HEK293 (cell line): ENCODE measurements around the gene EME1.
A peak's percentile ranks its signal among the peaks of the same experiment; 100 is the strongest.

Source experiments
- CTCF ChIA-PET: fragments of 350-600 bp; formaldehyde crosslinking; extraction: SDS; loops from one replicate; lab custom pipeline; 2021; ENCODE audit warnings: antibody characterized with exemption; lab: Yijun Ruan, JAX
- POLR2A ChIA-PET: fragments of 300-600 bp; formaldehyde crosslinking; extraction: SDS; loops from one replicate; lab custom pipeline; 2020; ENCODE audit warnings: antibody characterized with exemption, inconsistent platforms; lab: Yijun Ruan, JAX
- H3K27ac ChIP-seq: fragments of 200-500 bp; sonication (Bioruptor generic); 2 replicates; pipeline ENCODE4 v1.5.1; 2014; ENCODE audit warnings: low read depth, low read length, control low read depth, inconsistent platforms; ENCODE audit errors: extremely low read depth
- H3K36me3 ChIP-seq, 2 experiments: fragments of 200-500 bp in 1 of 2; sonication (Bioruptor generic) in 1 of 2; 1 replicate in 1 of 2; 2 replicates in 1 of 2; pipeline ENCODE4 v1.5.1; 2014 to 2017; ENCODE audit warnings: inconsistent platforms in 2 of 2, low read length in 2 of 2; ENCODE audit not compliant: control insufficient read depth in 2 of 2, insufficient read depth in 1 of 2
- H3K4me1 ChIP-seq: fragments of 200-500 bp; sonication (Bioruptor generic); 2 replicates; pipeline ENCODE4 v1.5.1; 2014; ENCODE audit warnings: mild to moderate bottlenecking, low read length, inconsistent platforms; ENCODE audit not compliant: control insufficient read depth, insufficient read depth
- H3K4me3 ChIP-seq: 2 replicates; pipeline ENCODE4 v1.5.1; 2011; ENCODE audit warnings: low read depth, mild to moderate bottlenecking, control low read depth, low read length, moderate library complexity
- H3K9me3 ChIP-seq: fragments of 200-500 bp; sonication (Bioruptor generic); 2 replicates; pipeline ENCODE4 v1.5.1; 2014; ENCODE audit warnings: low read depth, low read length, inconsistent platforms; ENCODE audit not compliant: control insufficient read depth, insufficient read depth
- BCL11B ChIP-seq: fragments of 450-650 bp; formaldehyde crosslinking; IDR thresholded peaks from 2 replicates; pipeline ENCODE4 v1.5.1; 2016; ENCODE audit warnings: low read depth, missing biosample characterization, missing genetic modification characterization
- GLIS1 ChIP-seq: fragments of 450-650 bp; formaldehyde crosslinking; IDR thresholded peaks from 2 replicates; pipeline ENCODE4 v1.5.1; 2016; ENCODE audit warnings: missing biosample characterization, missing genetic modification characterization
- GLIS2 ChIP-seq: fragments of 450-650 bp; formaldehyde crosslinking; IDR thresholded peaks from 2 replicates; pipeline ENCODE4 v1.5.1; 2016; ENCODE audit warnings: missing biosample characterization, missing genetic modification characterization
- HOXC10 ChIP-seq: sonication (generic); formaldehyde crosslinking; IDR thresholded peaks from 2 replicates; pipeline ENCODE4 v1.8.1; 2023; ENCODE audit warnings: mild to moderate bottlenecking, missing genetic modification reagents
- KLF7 ChIP-seq: fragments of 450-650 bp; formaldehyde crosslinking; IDR thresholded peaks from 2 replicates; pipeline ENCODE4 v1.5.1; 2016; ENCODE audit warnings: missing biosample characterization, missing genetic modification characterization, borderline replicate concordance
- KLF8 ChIP-seq: fragments of 450-650 bp; formaldehyde crosslinking; IDR thresholded peaks from 2 replicates; pipeline ENCODE4 v1.5.1; 2016; ENCODE audit warnings: missing biosample characterization, missing genetic modification characterization
- MYNN ChIP-seq: fragments of 450-650 bp; formaldehyde crosslinking; IDR thresholded peaks from 2 replicates; pipeline ENCODE4 v1.5.1; 2016; ENCODE audit warnings: missing biosample characterization, missing genetic modification characterization, borderline replicate concordance
- PRDM6 ChIP-seq: fragments of 450-650 bp; formaldehyde crosslinking; IDR thresholded peaks from 2 replicates; pipeline ENCODE4 v1.5.1; 2017; ENCODE audit warnings: missing biosample characterization, missing genetic modification characterization
- SETDB1 ChIP-seq: IDR thresholded peaks from one replicate; pipeline ENCODE4 v1.6.1; 2017; ENCODE audit warnings: mild to moderate bottlenecking, low read length, moderate library complexity, mixed read lengths; ENCODE audit not compliant: insufficient read length
- ZBTB21 ChIP-seq: fragments of 450-650 bp; formaldehyde crosslinking; IDR thresholded peaks from 2 replicates; pipeline ENCODE4 v1.5.1; 2017; ENCODE audit warnings: missing biosample characterization, missing genetic modification characterization
- ZNF221 ChIP-seq: fragments of 450-650 bp; formaldehyde crosslinking; IDR thresholded peaks from 2 replicates; pipeline ENCODE4 v1.5.1; 2017; ENCODE audit warnings: missing biosample characterization, missing genetic modification characterization, borderline replicate concordance
- ZNF24 ChIP-seq: fragments of 450-650 bp; formaldehyde crosslinking; IDR thresholded peaks from 2 replicates; pipeline ENCODE4 v1.5.1; 2016; ENCODE audit warnings: missing biosample characterization, missing genetic modification characterization
- ZNF362 ChIP-seq: fragments of 450-650 bp; formaldehyde crosslinking; IDR thresholded peaks from 2 replicates; pipeline ENCODE4 v1.5.1; 2016; ENCODE audit warnings: missing biosample characterization, missing genetic modification characterization
- ZNF391 ChIP-seq: fragments of 450-650 bp; formaldehyde crosslinking; IDR thresholded peaks from 2 replicates; pipeline ENCODE4 v1.5.1; 2016; ENCODE audit warnings: low read depth, missing biosample characterization, missing genetic modification characterization, borderline replicate concordance
- ZNF473 ChIP-seq: fragments of 450-650 bp; formaldehyde crosslinking; IDR thresholded peaks from 2 replicates; pipeline ENCODE4 v1.5.1; 2017; ENCODE audit warnings: missing biosample characterization, missing genetic modification characterization
- ZNF521 ChIP-seq: fragments of 450-650 bp; formaldehyde crosslinking; IDR thresholded peaks from 2 replicates; pipeline ENCODE4 v1.5.1; 2017; ENCODE audit warnings: missing biosample characterization, mild to moderate bottlenecking, missing genetic modification characterization
- ZNF530 ChIP-seq: fragments of 450-650 bp; formaldehyde crosslinking; IDR thresholded peaks from 2 replicates; pipeline ENCODE4 v1.5.1; 2016; ENCODE audit warnings: low read depth, missing biosample characterization, missing genetic modification characterization
- ZNF610 ChIP-seq: fragments of 450-650 bp; formaldehyde crosslinking; IDR thresholded peaks from 2 replicates; pipeline ENCODE4 v1.5.1; 2016; ENCODE audit warnings: missing biosample characterization, missing genetic modification characterization, borderline replicate concordance
- ZNF626 ChIP-seq: fragments of 450-650 bp; sonication (Bioruptor Pico); formaldehyde crosslinking; IDR thresholded peaks from 2 replicates; pipeline ENCODE4 v1.5.1; 2018; ENCODE audit warnings: missing biosample characterization, missing genetic modification characterization, inconsistent platforms
- ZNF654 ChIP-seq: fragments of 450-650 bp; formaldehyde crosslinking; IDR thresholded peaks from 2 replicates; pipeline ENCODE4 v1.5.1; 2016; ENCODE audit warnings: low read depth, missing biosample characterization, missing genetic modification characterization
- ZNF660 ChIP-seq: fragments of 450-650 bp; IDR thresholded peaks from 2 replicates; pipeline ENCODE4 v1.5.1; 2018; ENCODE audit warnings: missing biosample characterization, mild to moderate bottlenecking, missing genetic modification characterization
- ZNF768 ChIP-seq: fragments of 450-650 bp; formaldehyde crosslinking; IDR thresholded peaks from 2 replicates; pipeline ENCODE4 v1.5.1; 2018; ENCODE audit warnings: missing biosample characterization, mild to moderate bottlenecking, missing genetic modification characterization
- TF ChIP-seq, protein P1 (sequence below): fragments of 450-650 bp; formaldehyde crosslinking; IDR thresholded peaks from 2 replicates; pipeline ENCODE4 v1.5.1; 2017; ENCODE audit warnings: missing biosample characterization, mild to moderate bottlenecking, missing genetic modification characterization, moderate library complexity
- TF ChIP-seq, protein P2 (sequence below): fragments of 450-650 bp; formaldehyde crosslinking; IDR thresholded peaks from 2 replicates; pipeline ENCODE4 v1.5.1; 2016; ENCODE audit warnings: missing biosample characterization, missing genetic modification characterization

The EME1 gene

DNA sequence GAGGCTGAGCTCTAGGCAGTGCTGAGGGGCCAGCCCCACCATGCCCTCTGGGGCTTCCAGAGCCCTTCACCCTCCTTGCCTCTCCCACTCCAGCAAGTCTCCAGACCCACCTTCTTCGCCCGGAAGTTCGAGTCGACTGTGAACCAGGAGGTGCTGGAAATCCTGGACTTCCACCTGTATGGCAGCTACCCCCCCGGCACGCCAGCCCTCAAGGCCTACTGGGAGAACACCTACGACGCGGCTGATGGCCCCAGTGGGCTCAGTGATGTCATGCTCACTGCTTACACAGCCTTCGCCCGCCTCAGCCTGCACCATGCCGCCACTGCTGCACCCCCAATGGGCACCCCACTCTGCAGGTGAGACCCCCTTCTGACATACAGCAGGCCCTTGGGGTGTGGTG is 16.6 kb upstream of the EME1 start:
- H3K36me3 ChIP-seq: peaks cover 9 to 96% of the 10 kb centered on the region in 2 experiments; a peak in 2 of 3 replicates
- no peaks in the 10 kb centered on the region for H3K9me3 ChIP-seq
- CTCF ChIA-PET: interaction anchor here (0.7 kb wide), 1 partner anchor 101 kb away, joined by 3 read pairs; no protein-coding TSS in a partner anchor
- no peak overlapping the region for H3K27ac ChIP-seq
- TF ChIP-seq ZNF654 (no peak), KLF7 (no peak), ZNF473 (tag by site-specific recombination) (no peak), GLIS2 (tag by site-specific recombination) (peak; percentile 42; the same call in 1 of the 2 replicates), ZNF530 (tag by site-specific recombination) (no peak)
- TF ChIP-seq, all 188 proteins: peak for 1
- no peaks in the 10 kb centered on the region for H3K4me1 ChIP-seq
- H3K4me3 ChIP-seq: no peak overlapping the region
- POLR2A ChIA-PET: interaction anchor here (0.6 to 1.5 kb wide), 2 partner anchors 11 to 679 kb away, joined by 4 to 6 read pairs; partner anchors contain the start of gene XYLT2

DNA sequence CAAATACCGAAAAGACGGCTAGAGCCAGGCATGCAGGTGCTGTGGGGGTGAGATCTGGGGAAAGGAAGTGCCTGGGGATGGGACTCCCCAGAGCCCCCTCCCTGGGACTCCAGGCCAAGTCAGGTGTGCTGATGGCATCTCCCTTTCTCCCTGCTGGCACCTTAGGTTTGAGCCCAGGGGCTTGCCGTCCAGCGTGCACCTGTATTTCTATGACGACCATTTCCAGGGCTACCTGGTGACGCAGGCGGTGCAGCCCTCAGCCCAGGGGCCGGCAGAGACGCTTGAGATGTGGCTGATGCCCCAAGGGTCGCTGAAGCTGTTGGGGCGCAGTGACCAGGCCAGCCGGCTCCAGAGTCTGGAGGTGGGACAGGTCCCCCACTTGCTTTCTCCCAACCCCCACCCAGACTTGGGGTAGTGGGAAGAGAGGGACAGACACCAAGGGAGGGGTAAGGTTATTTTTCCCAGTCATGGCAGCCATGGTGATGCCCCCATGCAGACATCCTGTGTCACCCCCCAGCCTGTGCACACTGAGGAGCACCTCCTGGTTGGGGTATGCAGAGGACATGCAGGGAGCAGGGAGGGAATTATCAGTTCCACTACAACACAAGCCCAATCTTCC is 16.0 kb upstream of the EME1 start:
- ChIA-PET CTCF (interaction anchor here (0.8 kb wide), 1 partner anchor 10 kb away, joined by 3 read pairs; no protein-coding TSS in a partner anchor), POLR2A (no interaction called here)
- Histone ChIP-seq H3K4me1 (no peaks in the 10 kb centered on the region), H3K36me3 (peaks cover 9 to 96% of the 10 kb centered on the region in 2 experiments; a peak in 2 of 3 replicates), H3K9me3 (no peaks in the 10 kb centered on the region), H3K27ac (no peak overlapping the region), H3K4me3 (no peak overlapping the region)
- TF ChIP-seq BCL11B (tag by site-specific recombination): no peak
- no peak for TF ChIP-seq KLF8 (tag by site-specific recombination)
- TF ChIP-seq ZBTB21: no peak
- 0 out of 2 replicates have a peak, but pooled peaks have one; percentile 2 for TF ChIP-seq GLIS2 (tag by site-specific recombination)
- no peak for TF ChIP-seq SETDB1

DNA sequence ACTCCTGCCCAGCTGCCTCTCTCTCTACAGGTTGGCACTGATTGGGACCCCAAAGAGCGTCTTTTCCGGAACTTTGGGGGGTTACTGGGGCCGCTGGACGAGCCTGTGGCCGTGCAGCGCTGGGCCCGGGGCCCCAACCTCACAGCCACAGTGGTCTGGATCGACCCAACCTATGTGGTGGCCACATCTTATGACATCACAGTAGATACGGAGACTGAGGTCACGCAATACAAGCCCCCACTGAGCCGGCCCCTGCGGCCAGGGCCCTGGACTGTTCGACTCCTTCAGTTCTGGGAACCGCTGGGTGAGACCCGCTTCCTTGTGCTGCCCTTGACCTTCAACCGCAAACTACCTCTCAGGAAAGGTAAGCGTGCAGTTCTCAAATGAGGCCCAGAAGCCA is 14.9 kb upstream of the EME1 start:
- TF ChIP-seq, protein P1, sequence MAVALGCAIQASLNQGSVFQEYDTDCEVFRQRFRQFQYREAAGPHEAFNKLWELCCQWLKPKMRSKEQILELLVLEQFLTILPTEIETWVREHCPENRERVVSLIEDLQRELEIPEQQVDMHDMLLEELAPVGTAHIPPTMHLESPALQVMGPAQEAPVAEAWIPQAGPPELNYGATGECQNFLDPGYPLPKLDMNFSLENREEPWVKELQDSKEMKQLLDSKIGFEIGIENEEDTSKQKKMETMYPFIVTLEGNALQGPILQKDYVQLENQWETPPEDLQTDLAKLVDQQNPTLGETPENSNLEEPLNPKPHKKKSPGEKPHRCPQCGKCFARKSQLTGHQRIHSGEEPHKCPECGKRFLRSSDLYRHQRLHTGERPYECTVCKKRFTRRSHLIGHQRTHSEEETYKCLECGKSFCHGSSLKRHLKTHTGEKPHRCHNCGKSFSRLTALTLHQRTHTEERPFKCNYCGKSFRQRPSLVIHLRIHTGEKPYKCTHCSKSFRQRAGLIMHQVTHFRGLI: no peak
- TF ChIP-seq GLIS1 (tag by site-specific recombination) (no peak), ZNF660 (tag by site-specific recombination) (no peak), ZNF626 (tag by site-specific recombination) (no peak), ZNF610 (no peak), ZNF221 (no peak), HOXC10 (CRISPR knock-in tag) (no peak), ZNF521 (tag by site-specific recombination) (no peak), ZNF24 (tag by site-specific recombination) (no peak), ZNF362 (tag by site-specific recombination) (no peak), KLF7 (no peak), ZNF768 (no peak), ZNF391 (tag by site-specific recombination) (no peak), MYNN (tag by site-specific recombination) (no peak), PRDM6 (no peak)
- TF ChIP-seq, protein P2, sequence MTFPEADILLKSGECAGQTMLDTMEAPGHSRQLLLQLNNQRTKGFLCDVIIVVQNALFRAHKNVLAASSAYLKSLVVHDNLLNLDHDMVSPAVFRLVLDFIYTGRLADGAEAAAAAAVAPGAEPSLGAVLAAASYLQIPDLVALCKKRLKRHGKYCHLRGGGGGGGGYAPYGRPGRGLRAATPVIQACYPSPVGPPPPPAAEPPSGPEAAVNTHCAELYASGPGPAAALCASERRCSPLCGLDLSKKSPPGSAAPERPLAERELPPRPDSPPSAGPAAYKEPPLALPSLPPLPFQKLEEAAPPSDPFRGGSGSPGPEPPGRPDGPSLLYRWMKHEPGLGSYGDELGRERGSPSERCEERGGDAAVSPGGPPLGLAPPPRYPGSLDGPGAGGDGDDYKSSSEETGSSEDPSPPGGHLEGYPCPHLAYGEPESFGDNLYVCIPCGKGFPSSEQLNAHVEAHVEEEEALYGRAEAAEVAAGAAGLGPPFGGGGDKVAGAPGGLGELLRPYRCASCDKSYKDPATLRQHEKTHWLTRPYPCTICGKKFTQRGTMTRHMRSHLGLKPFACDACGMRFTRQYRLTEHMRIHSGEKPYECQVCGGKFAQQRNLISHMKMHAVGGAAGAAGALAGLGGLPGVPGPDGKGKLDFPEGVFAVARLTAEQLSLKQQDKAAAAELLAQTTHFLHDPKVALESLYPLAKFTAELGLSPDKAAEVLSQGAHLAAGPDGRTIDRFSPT (tag by site-specific recombination): no peak
- H3K27ac ChIP-seq: no peak overlapping the region
- no peaks in the 10 kb centered on the region for H3K4me1 ChIP-seq
- H3K4me3 ChIP-seq: no peak overlapping the region
- no peaks in the 10 kb centered on the region for H3K9me3 ChIP-seq
- ChIA-PET POLR2A (interaction anchor here (1.1 kb wide), 1 partner anchor 11 kb away, joined by 3 read pairs; no protein-coding TSS in a partner anchor), CTCF (interaction anchor here (1.6 kb wide), 1 partner anchor 40 kb away, joined by 6 read pairs; the partner anchor contains the start of gene LRRC59)
- peaks cover 9 to 84% of the 10 kb centered on the region in 2 experiments; a peak in 2 of 3 replicates for H3K36me3 ChIP-seq
